Gastroesophageal sphincter (tissue), 3 donors: ENCODE data around the gene LPP.

ENCODE experiments used
- EP300 ChIP-seq: sonication (generic); formaldehyde crosslinking; IDR thresholded peaks from one replicate; pipeline ENCODE4 v1.6.1; 2017; ENCODE audit warnings: antibody characterized with exemption, mild to moderate bottlenecking
- POLR2A ChIP-seq, 2 donors: fragments of 450-650 bp; IDR thresholded peaks; one replicate each; pipeline ENCODE4 v1.6.1; 2017; ENCODE audit warnings: antibody characterized with exemption in 2 of 2, mild to moderate bottlenecking in 2 of 2, moderate library complexity in 1 of 2
- TF ChIP-seq, protein P1 (sequence below), 4 experiments: fragments of 200-600 bp in 2 of 4; fragments of 450-650 bp in 2 of 4; sonication (generic) in 1 of 4; IDR thresholded peaks; one replicate each; pipeline ENCODE4 v1.5.1; 2017 to 2019; ENCODE audit warnings: antibody characterized with exemption in 4 of 4, mild to moderate bottlenecking in 2 of 4, moderate library complexity in 2 of 4

DNA sequence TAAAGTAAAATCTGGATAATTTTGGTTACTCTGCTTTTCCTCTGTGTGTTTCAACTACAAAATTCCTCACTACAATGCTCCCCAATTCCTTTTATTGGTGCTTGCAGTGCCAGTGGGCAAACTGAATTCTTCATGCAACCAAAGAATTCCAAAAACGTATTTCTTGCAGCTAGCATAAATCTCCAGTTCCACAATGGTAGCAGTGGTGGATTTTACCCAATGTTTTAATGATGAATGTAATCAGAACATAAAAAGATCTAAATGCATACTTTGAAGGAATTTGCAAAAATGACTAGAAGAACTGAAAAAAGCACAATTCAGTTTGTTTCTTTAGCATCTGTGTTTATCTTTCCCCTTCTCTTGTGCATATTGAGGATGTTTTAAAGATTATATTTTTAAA lies 658.2 kb downstream of the LPP start:
- TF ChIP-seq, protein P1, sequence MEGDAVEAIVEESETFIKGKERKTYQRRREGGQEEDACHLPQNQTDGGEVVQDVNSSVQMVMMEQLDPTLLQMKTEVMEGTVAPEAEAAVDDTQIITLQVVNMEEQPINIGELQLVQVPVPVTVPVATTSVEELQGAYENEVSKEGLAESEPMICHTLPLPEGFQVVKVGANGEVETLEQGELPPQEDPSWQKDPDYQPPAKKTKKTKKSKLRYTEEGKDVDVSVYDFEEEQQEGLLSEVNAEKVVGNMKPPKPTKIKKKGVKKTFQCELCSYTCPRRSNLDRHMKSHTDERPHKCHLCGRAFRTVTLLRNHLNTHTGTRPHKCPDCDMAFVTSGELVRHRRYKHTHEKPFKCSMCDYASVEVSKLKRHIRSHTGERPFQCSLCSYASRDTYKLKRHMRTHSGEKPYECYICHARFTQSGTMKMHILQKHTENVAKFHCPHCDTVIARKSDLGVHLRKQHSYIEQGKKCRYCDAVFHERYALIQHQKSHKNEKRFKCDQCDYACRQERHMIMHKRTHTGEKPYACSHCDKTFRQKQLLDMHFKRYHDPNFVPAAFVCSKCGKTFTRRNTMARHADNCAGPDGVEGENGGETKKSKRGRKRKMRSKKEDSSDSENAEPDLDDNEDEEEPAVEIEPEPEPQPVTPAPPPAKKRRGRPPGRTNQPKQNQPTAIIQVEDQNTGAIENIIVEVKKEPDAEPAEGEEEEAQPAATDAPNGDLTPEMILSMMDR (IDR thresholded peaks at IDR 0.05), result no peak
- TF ChIP-seq EP300 (no peak), POLR2A (IDR thresholded peaks at IDR 0.05) (no peak)
